NK-92 (cell line): ENCODE measurements around the gene KDM7A.
"Not testable (repeated sequence)": the region's sequence is repeated elsewhere in the genome, so short reads cannot be mapped to it uniquely, and the experiment has no call there.

Source experiments
- DNase-seq: peaks from one replicate; lab custom pipeline; 2025; ENCODE audit not compliant: unreplicated experiment; lab: John Stamatoyannopoulos, UW

Gene KDM7A

DNA sequence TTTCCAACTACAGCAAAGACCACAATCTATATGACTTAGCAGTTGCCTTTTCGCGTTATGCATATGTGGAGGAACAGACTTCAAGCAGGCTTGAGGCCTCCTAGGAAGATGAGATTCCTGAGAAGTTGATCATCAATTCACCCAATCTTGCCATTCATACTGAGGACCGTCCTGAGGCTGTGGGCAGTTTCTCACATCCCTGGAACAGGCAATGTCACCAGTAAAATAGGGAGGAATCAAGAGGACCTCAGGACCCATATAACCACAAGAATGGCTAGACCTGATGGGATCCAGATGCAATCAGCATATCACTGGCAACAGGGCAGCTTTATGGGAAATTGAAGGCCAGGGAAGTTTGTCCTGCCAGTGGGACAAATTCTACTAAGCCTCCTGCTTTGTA is 17.3 kb downstream of the KDM7A start:
- no peak for DNase-seq

DNA sequence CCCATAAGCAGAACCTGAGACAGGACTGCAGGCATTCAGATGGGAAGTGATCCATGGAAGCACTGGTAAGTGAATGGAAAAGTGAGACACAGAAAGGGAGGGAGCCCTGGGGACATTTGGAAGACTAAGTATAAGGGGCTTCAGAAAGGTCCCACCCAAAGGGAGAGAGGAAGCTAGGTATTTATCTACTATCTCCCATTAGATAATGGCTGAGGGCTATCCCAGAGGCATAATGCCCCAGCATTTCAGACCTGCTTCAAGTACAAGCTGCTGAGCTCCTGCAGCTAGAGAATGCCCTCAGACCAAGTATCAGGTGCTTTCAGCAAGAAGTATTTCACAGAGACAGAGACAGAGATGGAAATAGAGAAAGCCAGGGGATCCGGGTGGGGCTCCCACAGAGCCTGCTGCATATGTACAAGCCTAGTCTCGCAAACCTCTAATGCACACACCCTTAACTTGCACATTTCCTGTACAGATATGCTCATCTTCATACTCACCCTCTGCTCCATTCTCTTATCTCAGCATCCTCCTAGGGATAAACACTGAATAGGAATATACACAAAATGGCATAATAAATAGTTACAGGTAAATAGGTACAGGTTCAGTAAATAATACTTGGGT is 20.2 kb downstream of the KDM7A start:
- DNase-seq = no peak

DNA sequence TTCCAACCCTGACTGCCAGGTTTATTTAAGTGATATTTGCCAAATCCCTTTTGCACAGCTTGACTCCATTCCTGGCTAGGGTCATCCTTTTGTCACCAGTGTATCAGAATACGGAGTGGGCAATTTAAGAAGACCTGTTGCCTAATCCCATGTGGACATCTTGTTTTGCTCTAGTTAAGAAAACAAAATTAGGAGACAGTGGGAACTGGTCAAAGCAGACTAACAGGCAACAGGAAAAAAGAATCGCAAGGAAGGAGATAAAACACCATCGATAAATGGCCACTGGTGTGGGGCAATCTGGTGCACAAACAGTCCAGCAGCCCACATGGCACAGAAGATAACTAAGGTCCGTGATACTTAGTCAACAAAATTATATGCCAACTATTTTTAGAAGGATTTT is 21.4 kb downstream of the KDM7A start:
- DNase-seq = no peak

DNA sequence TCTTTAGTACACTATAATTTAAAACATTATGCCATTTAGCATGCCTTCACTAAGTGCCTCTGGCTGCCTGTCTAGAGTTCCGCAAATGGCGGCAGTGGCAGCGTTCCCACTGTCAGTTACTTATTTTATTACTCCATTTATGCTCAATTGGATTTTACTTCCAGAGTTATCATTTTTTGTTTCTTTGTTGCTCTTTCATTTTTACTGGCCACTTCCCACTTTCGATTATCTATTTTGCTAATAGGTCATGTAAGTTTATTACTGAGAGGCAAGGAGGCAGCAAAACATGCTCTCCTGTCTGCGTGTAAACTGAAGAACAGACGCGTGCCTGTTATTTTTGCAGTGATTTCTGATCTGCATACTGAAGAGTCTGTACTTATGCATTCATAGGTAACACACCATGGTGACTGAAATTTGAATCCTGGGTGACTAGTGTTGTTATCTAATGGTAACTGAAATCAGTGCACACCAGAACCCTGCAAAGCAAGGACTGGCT is 23.1 kb downstream of the KDM7A start:
- no peak for DNase-seq

DNA sequence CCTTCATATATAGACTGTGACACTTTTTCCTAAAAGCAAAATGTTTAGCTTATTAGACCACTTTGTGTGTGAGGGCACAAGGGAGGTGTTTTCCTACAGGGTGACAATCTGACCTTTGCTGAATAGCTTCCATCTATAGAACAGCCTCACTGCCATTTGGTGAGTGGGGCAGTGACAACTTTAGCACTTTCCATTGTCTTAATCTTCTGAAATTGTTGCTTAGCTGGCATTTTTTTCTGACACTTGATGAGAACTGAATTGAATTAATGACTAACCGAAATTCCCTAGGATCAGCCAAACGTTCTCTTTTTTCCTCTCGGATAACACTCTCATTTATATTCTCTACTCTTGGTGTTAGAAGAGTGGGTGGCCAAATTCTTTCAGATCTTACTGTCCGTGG is 30.2 kb downstream of the KDM7A start:
- no peak for DNase-seq

DNA sequence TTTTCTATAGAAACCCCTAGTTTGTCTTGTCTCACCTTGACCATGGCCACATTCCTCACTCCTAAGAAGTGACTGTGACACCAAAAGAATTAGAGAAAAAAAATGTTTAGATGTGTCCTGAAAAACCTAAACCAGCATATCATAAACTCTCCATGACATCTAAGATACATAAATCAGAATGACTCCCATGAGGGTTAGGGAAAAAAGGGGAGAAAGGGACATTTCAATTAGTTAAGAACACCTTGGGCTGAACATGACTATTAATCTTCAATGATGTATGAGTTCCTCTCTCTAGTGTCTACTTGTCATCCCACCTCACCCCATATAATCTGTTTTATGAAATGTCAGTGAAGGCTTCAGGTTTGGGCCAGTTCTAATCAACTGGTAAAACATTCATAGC is 31.1 kb downstream of the KDM7A start:
- no peak for DNase-seq

DNA sequence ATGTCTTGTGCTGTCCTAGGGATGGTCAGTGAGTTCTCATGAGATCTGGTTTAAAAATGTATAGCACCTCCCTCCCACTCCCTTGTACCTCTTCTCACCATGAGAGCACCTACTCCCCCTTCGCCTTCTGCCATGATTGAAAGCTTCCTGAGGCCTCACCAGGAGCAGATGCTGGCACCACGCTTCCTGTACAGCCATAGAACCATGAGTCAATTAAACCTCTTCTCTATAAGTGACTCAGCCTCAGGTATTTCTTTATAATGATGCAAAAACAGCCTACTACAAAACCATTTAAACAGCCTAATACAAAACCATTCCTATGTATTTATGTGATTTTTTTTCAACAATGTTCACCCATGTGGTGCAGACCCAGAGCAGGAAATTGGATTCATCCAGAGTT is 32.0 kb downstream of the KDM7A start:
- no peak for DNase-seq

DNA sequence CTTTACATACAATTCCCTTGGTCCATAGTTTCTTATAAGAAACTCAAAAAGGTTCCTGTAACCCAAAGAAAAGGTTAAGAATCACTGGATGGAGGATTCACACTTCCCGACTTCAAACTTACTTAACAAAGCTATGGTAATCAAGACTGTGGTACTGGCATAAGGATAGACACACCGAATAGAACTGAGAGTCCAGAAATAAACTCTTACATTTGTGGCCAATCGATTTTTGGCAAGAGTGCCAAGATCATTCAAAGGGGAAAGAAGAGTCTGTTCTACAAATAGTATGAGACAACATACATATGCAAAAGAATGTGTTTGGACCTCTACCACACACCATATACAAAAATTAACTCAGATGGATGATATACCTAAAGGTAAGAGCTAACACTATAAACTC is 32.8 kb downstream of the KDM7A start:
- no peak for DNase-seq

DNA sequence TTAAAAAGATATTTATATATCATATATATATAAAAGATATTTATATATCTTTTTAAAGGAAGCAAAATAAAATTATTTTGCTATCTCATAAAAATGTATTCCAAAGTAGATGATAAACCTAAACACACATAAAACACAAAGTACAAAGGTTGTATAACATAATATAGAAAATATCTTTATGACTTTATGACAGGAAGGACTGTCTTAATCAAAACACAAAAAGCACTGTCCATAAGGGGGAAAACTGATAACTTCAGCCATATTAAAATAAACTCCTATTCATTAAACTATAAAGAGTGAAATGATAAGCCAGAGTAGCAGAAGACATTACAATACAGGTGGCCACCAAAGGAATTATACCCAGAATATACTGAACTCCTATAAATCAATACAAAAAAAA is 34.8 kb downstream of the KDM7A start:
- no peak for DNase-seq

DNA sequence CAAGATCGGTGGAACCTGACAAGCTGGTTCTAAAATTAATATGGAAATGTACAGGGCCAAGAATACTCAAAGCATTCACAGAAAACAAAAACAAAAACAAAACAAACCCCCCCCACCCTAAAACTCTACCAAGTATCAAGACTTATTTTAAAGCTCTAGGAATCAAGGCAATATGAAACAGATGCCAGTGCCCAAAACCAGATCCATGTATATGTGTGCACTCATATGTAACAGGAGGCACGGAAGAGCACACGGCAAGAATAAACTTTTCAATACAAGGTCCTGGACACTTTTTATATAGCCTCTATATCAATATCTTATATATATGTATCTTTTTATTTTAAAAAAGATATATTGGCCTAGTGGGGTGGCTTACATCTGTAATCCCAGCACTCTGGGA is 35.5 kb downstream of the KDM7A start:
- DNase-seq = no peak

DNA sequence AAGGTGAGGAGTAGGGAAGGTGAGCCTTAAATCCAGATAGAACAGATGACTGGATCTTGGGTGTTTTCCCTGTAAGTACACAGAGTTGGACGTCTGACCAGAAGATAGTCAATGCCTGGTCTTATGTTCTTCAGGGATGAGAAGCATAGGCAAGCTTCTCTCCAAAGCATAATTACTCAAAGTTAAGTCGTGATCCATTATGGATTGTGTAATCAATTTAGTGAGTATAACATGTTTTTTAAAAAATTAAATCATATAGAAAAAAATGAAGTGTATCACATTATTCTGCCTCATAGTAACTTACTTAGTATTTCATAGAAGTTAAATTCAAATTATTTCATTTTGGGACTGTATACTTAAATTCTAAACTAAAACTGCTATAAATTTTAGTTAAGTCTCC is 39.7 kb downstream of the KDM7A start:
- DNase-seq = no peak

DNA sequence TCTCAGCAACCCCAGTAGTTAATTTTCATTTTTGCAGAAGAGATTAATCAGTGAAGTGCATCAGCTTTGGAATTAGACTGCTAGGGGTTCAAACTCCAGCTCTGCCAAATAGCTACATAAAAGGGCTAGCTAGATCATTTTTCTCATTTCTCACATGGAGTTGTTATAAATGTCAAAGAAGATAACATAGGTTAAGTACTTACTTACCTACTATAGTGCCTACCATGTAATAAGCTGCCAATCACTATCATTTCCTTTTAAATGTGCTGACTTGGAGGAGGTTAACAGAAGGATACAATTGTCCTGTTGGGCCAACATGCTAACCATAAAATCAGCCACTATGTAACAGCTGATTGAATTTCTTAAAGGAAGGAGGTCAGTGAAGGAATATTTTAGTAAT is 40.7 kb downstream of the KDM7A start:
- no peak for DNase-seq

DNA sequence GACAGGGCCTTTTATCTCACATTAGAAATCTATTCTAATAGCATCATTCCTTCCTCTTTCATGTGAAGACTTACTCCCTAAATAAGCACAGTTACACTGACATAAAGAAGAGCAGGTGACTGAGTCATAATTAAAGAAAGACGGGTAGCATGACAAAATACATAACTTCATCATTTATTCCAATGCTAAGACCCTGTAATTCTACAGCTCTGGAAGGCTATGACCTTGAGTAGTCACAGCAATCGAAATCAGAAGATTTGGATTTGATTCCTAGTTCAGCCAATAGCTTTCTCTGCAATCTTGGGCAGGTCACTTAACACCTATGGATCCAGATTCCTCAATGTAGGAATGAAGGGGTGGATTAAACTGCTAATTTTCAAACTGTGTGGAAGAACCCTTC is 42.7 kb downstream of the KDM7A start:
- no peak for DNase-seq

DNA sequence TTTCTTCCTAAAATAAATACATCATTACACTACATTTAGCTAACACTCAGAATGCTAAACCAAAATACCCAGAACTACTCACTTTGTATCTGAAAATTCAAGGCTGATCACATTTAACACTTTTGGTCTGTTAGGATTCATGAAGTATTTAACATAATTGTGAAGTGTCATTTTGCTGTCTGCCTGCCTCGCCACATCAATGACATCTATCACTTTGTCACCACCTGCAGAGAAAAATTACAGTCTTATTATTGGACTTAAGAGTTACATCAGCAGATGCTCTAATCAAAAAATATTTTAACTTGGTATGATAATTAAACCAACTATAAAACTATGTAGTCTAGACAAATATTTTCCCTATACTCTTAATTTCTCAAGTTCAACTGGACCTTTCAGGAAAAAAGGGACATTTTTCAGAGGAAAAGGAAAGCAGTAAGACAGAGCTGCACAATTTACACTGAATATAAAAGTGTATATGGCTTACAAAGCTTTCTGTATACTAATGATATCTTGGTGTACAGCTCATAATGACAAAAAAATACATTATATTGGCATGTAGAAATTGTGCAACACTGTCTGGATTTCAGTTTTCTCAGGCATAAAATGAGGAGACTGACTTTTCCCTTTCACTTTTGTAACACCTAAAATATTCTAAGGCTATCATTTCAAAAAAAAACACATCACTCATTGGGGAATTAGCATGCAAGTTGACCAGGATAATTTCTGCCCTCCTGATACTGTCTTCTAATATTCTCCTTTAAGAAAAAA is 49.2 kb downstream of the KDM7A start:
- DNase-seq = no peak

DNA sequence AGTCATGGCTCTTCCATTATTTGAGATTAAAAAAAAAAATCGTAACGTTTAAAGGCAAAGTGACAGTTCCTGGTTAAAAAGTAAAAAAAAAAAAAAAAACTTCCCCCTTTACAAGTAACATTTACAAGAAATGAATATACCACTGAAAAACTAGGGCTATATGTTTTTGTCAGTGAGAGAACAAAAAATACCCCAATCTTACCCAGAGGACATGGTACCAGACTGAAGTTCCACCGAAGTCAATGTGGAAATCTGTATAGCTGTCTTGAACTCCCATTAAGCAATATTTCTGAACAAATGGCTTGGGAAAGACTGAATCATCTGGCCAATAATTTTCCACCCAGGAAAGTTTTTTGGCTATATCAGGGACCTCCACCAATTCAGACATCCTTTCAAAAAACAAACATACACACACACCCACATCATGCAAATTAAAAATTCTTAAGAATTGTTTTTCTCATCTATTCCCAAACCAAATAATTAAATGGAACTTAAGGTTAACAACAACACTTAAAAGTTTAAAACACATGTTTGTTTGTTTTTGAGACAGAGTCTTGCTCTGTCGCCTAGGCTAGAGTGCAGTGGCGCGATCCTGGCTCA is 50.2 kb downstream of the KDM7A start:
- no peak for DNase-seq

DNA sequence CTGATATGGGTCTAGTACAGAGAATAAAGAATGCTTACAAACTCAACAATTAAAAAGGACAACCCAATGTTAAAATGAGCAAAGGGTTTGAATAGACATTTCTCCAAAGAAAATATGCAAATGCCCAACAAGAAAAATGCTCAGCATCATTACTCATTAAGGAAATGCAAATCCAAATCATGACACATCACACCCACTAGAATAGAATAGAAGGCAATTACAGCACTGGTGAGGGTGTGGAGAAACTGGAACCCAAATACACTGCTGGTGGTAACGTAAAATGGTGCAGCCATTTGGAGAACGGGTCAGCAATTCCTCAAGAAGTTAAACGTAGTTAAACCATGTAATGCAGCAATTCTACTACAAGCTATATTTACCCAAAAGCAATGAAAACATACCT is 53.8 kb downstream of the KDM7A start:
- DNase-seq = no peak

DNA sequence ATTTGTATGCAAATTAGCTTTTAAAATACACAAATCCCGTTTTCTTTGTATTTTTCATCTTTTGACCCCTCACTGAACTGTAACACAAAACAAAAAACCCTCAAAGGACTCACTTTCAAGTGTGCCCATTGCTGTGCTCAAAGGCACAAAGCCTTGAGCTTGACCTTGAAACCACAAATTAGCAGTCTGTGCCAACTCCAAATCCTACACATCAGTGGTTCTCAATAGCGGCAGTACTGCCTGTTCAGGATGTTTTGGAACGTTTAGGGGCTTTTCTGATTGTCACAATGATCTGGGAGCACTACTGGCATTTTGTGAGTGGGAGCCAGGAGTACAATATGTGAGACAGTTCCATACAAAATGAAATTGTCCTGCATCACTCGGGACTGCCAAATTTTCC is 55.5 kb downstream of the KDM7A start:
- no peak for DNase-seq

DNA sequence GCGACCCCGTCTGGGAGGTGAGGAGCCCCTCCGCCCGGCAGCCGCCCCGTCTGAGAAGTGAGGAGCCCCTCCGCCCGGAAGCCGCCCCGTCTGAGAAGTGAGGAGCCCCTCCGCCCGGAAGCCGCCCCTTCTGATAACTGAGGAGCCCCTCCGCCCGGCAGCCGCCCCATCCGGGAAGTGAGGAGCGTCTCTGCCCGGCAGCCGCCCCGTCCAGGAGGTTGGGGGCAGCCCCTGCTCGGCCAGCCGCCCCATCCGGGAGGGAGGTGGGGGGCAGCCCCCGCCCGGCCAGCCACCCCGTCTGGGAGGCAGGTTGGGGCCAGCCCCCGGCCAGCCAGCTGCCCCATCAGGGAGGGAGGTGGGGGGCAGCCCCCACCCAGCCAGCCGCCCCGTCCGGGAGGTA is 62.0 kb downstream of the KDM7A start:
- not testable (repeated sequence) for DNase-seq

DNA sequence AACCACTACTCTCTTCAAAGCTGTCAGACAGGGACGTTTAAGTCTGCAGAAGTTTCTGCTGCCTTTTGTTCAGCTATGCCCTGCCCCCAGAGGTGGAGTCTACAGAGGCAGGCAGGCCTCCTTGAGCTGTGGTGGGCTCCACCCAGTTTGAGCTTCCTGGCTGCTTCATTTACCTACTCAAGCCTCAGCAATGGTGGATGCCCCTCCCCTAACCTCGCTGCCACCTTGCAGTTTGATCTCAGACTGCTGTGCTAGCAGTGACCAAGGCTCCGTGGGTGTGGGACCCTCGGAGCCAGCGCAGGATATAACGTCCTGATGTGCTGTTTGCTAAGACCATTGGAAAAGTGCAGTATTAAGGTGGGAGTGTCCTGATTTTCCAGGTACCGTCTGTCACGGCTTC is 68.0 kb downstream of the KDM7A start:
- DNase-seq = not testable (repeated sequence)

DNA sequence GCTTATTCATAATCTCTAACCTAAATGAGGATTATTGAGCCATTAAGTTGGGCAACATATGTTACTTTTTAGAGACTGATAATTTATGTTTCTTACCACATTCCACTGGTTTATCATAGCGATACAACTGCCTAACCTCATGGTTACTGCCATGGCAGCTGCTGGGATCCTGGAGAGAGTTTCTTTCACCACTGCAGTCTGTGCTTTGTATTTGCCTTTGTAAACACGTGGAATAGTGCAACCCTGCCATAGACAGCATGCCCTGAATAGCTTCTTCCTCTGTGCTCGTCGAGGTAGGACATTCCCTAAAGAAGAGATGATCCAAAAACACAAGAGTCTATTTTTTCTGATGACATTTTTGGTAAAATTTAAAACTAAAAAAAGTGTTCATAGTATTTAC is 80.3 kb downstream of the KDM7A start:
- no peak for DNase-seq

DNA sequence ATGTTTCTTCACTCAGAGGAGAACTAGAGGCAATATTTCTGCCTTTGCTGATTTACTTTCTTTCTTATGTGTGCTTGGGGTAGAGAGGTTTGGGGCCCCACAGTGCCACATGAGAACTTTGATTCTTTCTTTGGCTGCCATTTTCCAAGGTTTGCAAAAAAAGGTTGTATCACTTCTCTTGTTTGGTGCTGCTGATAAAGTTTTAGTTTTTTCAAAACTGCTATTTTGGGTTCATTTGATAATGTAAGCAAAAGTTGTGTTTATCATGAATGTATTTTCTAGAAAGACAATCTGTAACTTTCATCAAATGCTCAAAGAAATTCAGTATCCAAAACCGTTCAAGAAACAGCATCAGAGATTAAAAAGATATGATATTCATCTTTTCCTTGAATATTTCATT is 83.4 kb downstream of the KDM7A start:
- DNase-seq = no peak

DNA sequence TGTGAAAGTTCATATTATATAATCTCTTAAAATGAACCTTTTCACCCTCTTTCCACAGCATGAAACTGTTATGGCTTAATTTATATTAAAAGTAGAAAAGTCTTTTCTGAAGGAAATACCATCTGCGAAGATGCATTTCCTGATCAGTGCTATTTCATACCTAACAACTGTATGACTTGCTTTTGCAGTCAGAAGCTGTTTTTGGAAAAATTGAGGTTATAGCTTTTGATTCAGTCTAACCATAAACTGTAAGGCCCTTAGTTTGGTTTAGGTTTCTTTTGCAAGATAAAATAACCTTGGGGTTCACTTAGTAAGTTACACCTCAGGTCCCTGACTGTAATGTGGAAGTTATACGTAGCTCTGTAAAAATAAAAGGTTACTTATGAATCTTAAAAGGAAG is 91.3 kb downstream of the KDM7A start:
- no peak for DNase-seq
